MM.1S (cell line): ENCODE data around the gene USP13.

Experiments
- DNase-seq: peaks from one replicate; pipeline ENCODE4 v3.0.0-alpha.2; 2015
- H2AFZ ChIP-seq: fragments of 300-600 bp; sonication (generic); 2 replicates; pipeline ENCODE4 v1.6.0; 2016; ENCODE audit warnings: antibody characterized with exemption, low read length
- H3F3A ChIP-seq: fragments of 300-600 bp; sonication (generic); 2 replicates; pipeline ENCODE4 v1.6.1; 2016; ENCODE audit warnings: mild to moderate bottlenecking, antibody characterized with exemption, low read length, moderate library complexity, mixed read lengths; ENCODE audit not compliant: insufficient read depth
- H3K27ac ChIP-seq: fragments of 300-600 bp; sonication (generic); 2 replicates; pipeline ENCODE4 v1.5.1; 2016; ENCODE audit warnings: mild to moderate bottlenecking, low read length
- H3K27me3 ChIP-seq: fragments of 300-600 bp; sonication (generic); replicated peaks from 2 replicates; pipeline ENCODE4 v1.6.0; 2016; ENCODE audit warnings: low read length; ENCODE audit not compliant: insufficient read depth
- H3K36me3 ChIP-seq: fragments of 300-600 bp; sonication (generic); replicated peaks from 2 replicates; pipeline ENCODE4 v1.6.1; 2016; ENCODE audit warnings: mild to moderate bottlenecking, low read length, mixed read lengths; ENCODE audit not compliant: insufficient read depth
- H3K4me1 ChIP-seq: fragments of 300-600 bp; sonication (generic); 2 replicates; pipeline ENCODE4 v1.6.1; 2016; ENCODE audit warnings: low read length, mixed read lengths
- H3K4me2 ChIP-seq: fragments of 300-600 bp; sonication (generic); 2 replicates; pipeline ENCODE4 v1.6.0; 2016; ENCODE audit warnings: low read depth, low read length
- H3K4me3 ChIP-seq: fragments of 300-600 bp; sonication (generic); 2 replicates; pipeline ENCODE4 v1.5.1; 2016; ENCODE audit warnings: low read length, mixed read lengths
- H3K79me2 ChIP-seq: fragments of 300-600 bp; sonication (generic); 2 replicates; pipeline ENCODE4 v1.6.1; 2016; ENCODE audit warnings: mixed run types, low read length, mixed read lengths
- H3K9ac ChIP-seq: fragments of 300-600 bp; sonication (generic); 2 replicates; pipeline ENCODE4 v1.6.1; 2016; ENCODE audit warnings: low read length, mixed read lengths
- H3K9me2 ChIP-seq: fragments of 300-600 bp; sonication (generic); replicated peaks from 2 replicates; pipeline ENCODE4 v1.6.1; 2016; ENCODE audit warnings: mild to moderate bottlenecking, low read length, mixed read lengths; ENCODE audit not compliant: insufficient read depth
- H3K9me3 ChIP-seq: fragments of 300-600 bp; sonication (generic); replicated peaks from 2 replicates; pipeline ENCODE4 v1.6.1; 2016; ENCODE audit warnings: mild to moderate bottlenecking, low read length, mixed read lengths; ENCODE audit not compliant: insufficient read depth
- H4K20me1 ChIP-seq: fragments of 300-600 bp; sonication (generic); 2 replicates; pipeline ENCODE4 v1.6.1; 2016; ENCODE audit warnings: mild to moderate bottlenecking, low read length, moderate library complexity, mixed read lengths; ENCODE audit not compliant: insufficient read depth
- CTCF ChIP-seq: fragments of 300-600 bp; sonication (generic); IDR thresholded peaks from 2 replicates; pipeline ENCODE4 v1.5.1; 2016; ENCODE audit warnings: antibody characterized with exemption, low read length, mixed read lengths
- EZH2 ChIP-seq: fragments of 300-600 bp; sonication (generic); optimal IDR thresholded peaks from 2 replicates; pipeline ENCODE3; 2017; ENCODE audit warnings: low read depth, mild to moderate bottlenecking, antibody characterized with exemption, low read length, mixed read lengths
- EZH2phosphoT487 ChIP-seq: fragments of 300-600 bp; sonication (generic); IDR thresholded peaks from 2 replicates; pipeline ENCODE4 v1.6.1; 2018; ENCODE audit warnings: antibody characterized with exemption, low read length

USP13 gene

GRCh38 chr3:179794355-179794754 lies 141.5 kb downstream of the USP13 start:
- Histone ChIP-seq H3K27ac (no peak overlapping the region), H3K36me3 (no peaks in the 10 kb centered on the region), H3K9me3 (no peaks in the 10 kb centered on the region), H4K20me1 (no peaks in the 10 kb centered on the region), H3K27me3 (no peaks in the 10 kb centered on the region), H3K4me3 (no peak overlapping the region), H3F3A (no peaks in the 10 kb centered on the region), H3K79me2 (no peaks in the 10 kb centered on the region), H2AFZ (no peak overlapping the region), H3K9me2 (no peaks in the 10 kb centered on the region), H3K4me1 (no peaks in the 10 kb centered on the region), H3K4me2 (no peak overlapping the region), H3K9ac (no peak overlapping the region)
- TF ChIP-seq EZH2phosphoT487: no peak
- DNase-seq: no peak

DNA sequence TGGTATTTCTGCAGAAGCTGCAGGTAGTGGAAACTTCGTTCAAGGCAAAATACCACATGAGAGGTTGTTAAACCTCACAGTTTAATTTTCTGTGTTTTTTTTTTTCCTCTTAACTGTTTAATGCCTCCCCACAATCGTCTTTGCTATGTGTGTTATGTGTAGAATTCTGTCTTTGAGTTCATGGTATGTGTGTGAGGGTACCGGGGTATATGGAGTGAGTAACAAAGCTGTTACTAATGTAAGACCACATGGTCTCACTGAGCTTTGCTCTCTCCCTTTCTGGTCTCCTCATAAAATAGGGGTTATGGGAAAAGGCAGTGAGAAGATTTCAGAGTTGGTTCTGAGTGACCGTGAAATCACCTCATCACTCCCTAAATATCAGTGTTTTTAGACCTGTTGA lies 143.6 kb downstream of the USP13 start:
- Histone ChIP-seq H3K27me3 (no peaks in the 10 kb centered on the region), H3K9me2 (no peaks in the 10 kb centered on the region), H3K36me3 (no peaks in the 10 kb centered on the region), H3K4me2 (no peak overlapping the region), H3K27ac (no peak overlapping the region), H3K9me3 (no peaks in the 10 kb centered on the region), H3K4me3 (no peak overlapping the region), H3K4me1 (no peaks in the 10 kb centered on the region), H3K79me2 (no peaks in the 10 kb centered on the region), H4K20me1 (no peaks in the 10 kb centered on the region), H2AFZ (no peak overlapping the region), H3F3A (no peaks in the 10 kb centered on the region), H3K9ac (no peak overlapping the region)
- TF ChIP-seq EZH2phosphoT487 (no peak), CTCF (no peak), EZH2 (no peak)
- no peak for DNase-seq

DNA sequence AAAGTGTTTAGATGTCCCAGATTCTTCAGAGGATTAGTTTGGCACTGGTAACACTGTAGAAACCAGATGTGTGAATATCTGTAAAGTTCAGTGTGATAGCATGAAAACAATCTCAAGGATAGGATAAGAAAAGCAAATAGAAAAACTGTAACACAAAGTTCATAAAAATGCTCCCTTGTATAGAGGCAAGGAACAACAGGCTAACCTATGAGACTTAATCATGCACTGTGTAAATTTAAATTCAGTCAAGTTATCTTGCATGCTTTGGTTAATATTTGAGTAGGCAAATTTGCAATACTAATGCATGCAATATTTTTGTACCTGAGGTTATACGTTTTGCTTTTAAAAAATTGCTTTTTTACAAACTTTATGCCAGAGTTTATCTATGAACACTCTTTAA lies 144.4 kb downstream of the USP13 start:
- Histone ChIP-seq H4K20me1 (no peaks in the 10 kb centered on the region), H3K9ac (no peak overlapping the region), H3K4me2 (no peak overlapping the region), H3K9me3 (no peaks in the 10 kb centered on the region), H3K79me2 (no peaks in the 10 kb centered on the region), H3K9me2 (no peaks in the 10 kb centered on the region), H3K4me3 (no peak overlapping the region), H3K27ac (no peak overlapping the region), H3F3A (no peaks in the 10 kb centered on the region), H3K36me3 (no peaks in the 10 kb centered on the region), H3K4me1 (no peaks in the 10 kb centered on the region), H2AFZ (no peak overlapping the region), H3K27me3 (no peaks in the 10 kb centered on the region)
- no peak for DNase-seq
- no peak for TF ChIP-seq CTCF

GRCh38 chr3:179801263-179801662 lies 148.4 kb downstream of the USP13 start:
- TF ChIP-seq EZH2 (no peak), EZH2phosphoT487 (no peak), CTCF (no peak)
- H3K9me2 ChIP-seq: no peaks in the 10 kb centered on the region
- H3K27ac ChIP-seq: no peak overlapping the region
- H3K4me2 ChIP-seq: no peak overlapping the region
- H3K27me3 ChIP-seq: no peaks in the 10 kb centered on the region
- no peaks in the 10 kb centered on the region for H3K9me3 ChIP-seq
- DNase-seq: no peak
- no peaks in the 10 kb centered on the region for H3K4me1 ChIP-seq
- H3K79me2 ChIP-seq: no peaks in the 10 kb centered on the region
- no peaks in the 10 kb centered on the region for H3K36me3 ChIP-seq
- no peaks in the 10 kb centered on the region for H4K20me1 ChIP-seq
- no peaks in the 10 kb centered on the region for H3F3A ChIP-seq
- H3K4me3 ChIP-seq: no peak overlapping the region
- no peak overlapping the region for H3K9ac ChIP-seq
- no peak overlapping the region for H2AFZ ChIP-seq
